Measurements from ENCODE around the gene GPRIN3. TPM values are rescaled to one million over a fixed set of nuclear protein-coding genes. Genes with fewer than 3 reads are reported as not detected.

The GPRIN3 gene
- total and polyA plus RNA-seq, 2 donors (not counting 1 experiment from before 2014, with no cell fraction given): 0.22 to 1.5 TPM

GRCh38 chr4:89301003-89301402 is 6.6 kb downstream of the GPRIN3 start:
- H3K79me2 ChIP-seq (ENCODE audit: control insufficient read depth, insufficient read depth, low read length): peaks cover 3% of the 10 kb centered on the region
- H3K4me2 ChIP-seq (replicated peaks; ENCODE audit: low read depth, low read length, poor library complexity, severe bottlenecking): no peak overlapping the region
- POLR2A ChIA-PET: no interaction called here
- DNase-seq (no peak), ATAC-seq (ENCODE audit: low read depth) (no peak)
- H4K20me1 ChIP-seq (ENCODE audit: control insufficient read depth, insufficient read depth, low read length, poor library complexity, severe bottlenecking): no peaks in the 10 kb centered on the region
- Mint-ChIP-seq H3K4me1 (peaks cover 45% of the 10 kb centered on the region), H3K27ac (no peak overlapping the region), H3K4me3 (no peak overlapping the region), H3K9me3 (ENCODE audit: insufficient read depth) (no peaks in the 10 kb centered on the region), H3K27me3 (peaks cover 4% of the 10 kb centered on the region)
- no peak overlapping the region for H2AFZ ChIP-seq (ENCODE audit: insufficient read depth, low read depth, low read length, poor library complexity, severe bottlenecking)
- no peak overlapping the region for H3K27ac ChIP-seq (ENCODE audit: low read length in 2 of 2)
- CTCF ChIA-PET: interaction anchor here (0.6 to 1.0 kb wide), 2 partner anchors 7 to 1248 kb away, joined by 3 to 4 read pairs; no protein-coding TSS in a partner anchor
- H3K36me3 ChIP-seq (replicated peaks in 1 of 2; ENCODE audit: control extremely low read depth in 1 of 2, control insufficient read depth in 1 of 2, extremely low read depth in 1 of 2, insufficient read depth in 2 of 2, low read length in 1 of 2): no peaks in the 10 kb centered on the region
- WGBS (ENCODE audit: insufficient coverage): no CpG with 5 or more reads among the region's 1 CpG
- H3K27me3 ChIP-seq (replicated peaks in 1 of 4; ENCODE audit: control extremely low read depth in 1 of 4, control insufficient read depth in 3 of 4, insufficient read depth in 4 of 4, low read length in 3 of 4): peaks cover 0 to 10% (median 6%) of the 10 kb centered on the region in 4 experiments
- TF ChIP-seq CTCF (IDR thresholded peaks at IDR 0.05) (no peak), EZH2 (IDR thresholded peaks at IDR 0.05; ENCODE audit: borderline replicate concordance, insufficient read depth, low read depth, low read length, poor library complexity, severe bottlenecking) (no peak)
- H3K9ac ChIP-seq (ENCODE audit: low read length): no peak overlapping the region
- intact Hi-C loops (cut with micrococcal nuclease): no loop called here
- H3K4me3 ChIP-seq (ENCODE audit: control extremely low read depth in 1 of 5, extremely low read depth in 1 of 5, insufficient read depth in 1 of 5, low read depth in 2 of 5, low read length in 4 of 5): no peak overlapping the region
- H3K4me1 ChIP-seq (ENCODE audit: control insufficient read depth in 2 of 2, insufficient read depth in 2 of 2, low read length in 2 of 2): peaks cover 33 to 39% of the 10 kb centered on the region in 2 donors
- H3K9me3 ChIP-seq (ENCODE audit: control extremely low read depth in 1 of 3, control insufficient read depth in 2 of 3, insufficient read depth in 1 of 3, low read length in 2 of 3): no peaks in the 10 kb centered on the region

GRCh38 chr4:89300499-89300898 is 7.1 kb downstream of the GPRIN3 start:
- Histone ChIP-seq H2AFZ (ENCODE audit: insufficient read depth, low read depth, low read length, poor library complexity, severe bottlenecking) (no peak overlapping the region), H3K27ac (ENCODE audit: low read length in 2 of 2) (no peak overlapping the region), H3K4me1 (ENCODE audit: control insufficient read depth in 2 of 2, insufficient read depth in 2 of 2, low read length in 2 of 2) (peaks cover 34 to 39% of the 10 kb centered on the region in 2 donors), H3K36me3 (replicated peaks in 1 of 2; ENCODE audit: control extremely low read depth in 1 of 2, control insufficient read depth in 1 of 2, extremely low read depth in 1 of 2, insufficient read depth in 2 of 2, low read length in 1 of 2) (no peaks in the 10 kb centered on the region), H3K9ac (ENCODE audit: low read length) (no peak overlapping the region), H3K9me3 (ENCODE audit: control extremely low read depth in 1 of 3, control insufficient read depth in 2 of 3, insufficient read depth in 1 of 3, low read length in 2 of 3) (no peaks in the 10 kb centered on the region), H3K4me3 (ENCODE audit: control extremely low read depth in 1 of 5, extremely low read depth in 1 of 5, insufficient read depth in 1 of 5, low read depth in 2 of 5, low read length in 4 of 5) (no peak overlapping the region), H3K79me2 (ENCODE audit: control insufficient read depth, insufficient read depth, low read length) (peaks cover 3% of the 10 kb centered on the region), H4K20me1 (ENCODE audit: control insufficient read depth, insufficient read depth, low read length, poor library complexity, severe bottlenecking) (no peaks in the 10 kb centered on the region), H3K4me2 (replicated peaks; ENCODE audit: low read depth, low read length, poor library complexity, severe bottlenecking) (no peak overlapping the region), H3K27me3 (replicated peaks in 1 of 4; ENCODE audit: control extremely low read depth in 1 of 4, control insufficient read depth in 3 of 4, insufficient read depth in 4 of 4, low read length in 3 of 4) (peaks cover 0 to 9% (median 4%) of the 10 kb centered on the region in 4 experiments)
- Mint-ChIP-seq H3K27me3 (no peaks in the 10 kb centered on the region), H3K27ac (no peak overlapping the region), H3K4me1 (peaks cover 42% of the 10 kb centered on the region), H3K9me3 (ENCODE audit: insufficient read depth) (no peaks in the 10 kb centered on the region), H3K4me3 (no peak overlapping the region)
- ChIA-PET CTCF (interaction anchor here (1.0 kb wide), 1 partner anchor 8 kb away, joined by 3 read pairs; no protein-coding TSS in a partner anchor), POLR2A (interaction anchor here (0.6 kb wide), 1 partner anchor 9 kb away, joined by 3 read pairs; no protein-coding TSS in a partner anchor)
- TF ChIP-seq EZH2 (IDR thresholded peaks at IDR 0.05; ENCODE audit: borderline replicate concordance, insufficient read depth, low read depth, low read length, poor library complexity, severe bottlenecking) (no peak), CTCF (IDR thresholded peaks at IDR 0.05) (no peak)
- DNase-seq: no peak
- intact Hi-C loops (cut with micrococcal nuclease): no loop called here
- WGBS (ENCODE audit: insufficient coverage): 88% methylated on average over 1 of the region's 1 CpG
- ATAC-seq (ENCODE audit: low read depth): no peak
